NCI-H128 (cell line): ENCODE measurements around the gene MCAM.
A peak's percentile ranks its signal among the peaks of the same experiment; 100 is the strongest.

Experiments
- DNase-seq: peaks from one replicate; lab custom pipeline; 2025; ENCODE audit not compliant: unreplicated experiment; lab: John Stamatoyannopoulos, UW

The MCAM gene

GRCh38 chr11:119332111-119332765 is 15.3 kb upstream of the MCAM start:
- no peak for DNase-seq

- no peak for DNase-seq
Measured at GRCh38 chr11:119330237-119330636, 13.3 kb upstream of the MCAM start.

- DNase-seq = no peak
Measured at GRCh38 chr11:119329320-119329719, 12.4 kb upstream of the MCAM start.

GRCh38 chr11:119324189-119324588 is 7.3 kb upstream of the MCAM start:
- no peak for DNase-seq

GRCh38 chr11:119323532-119324033 is 6.7 kb upstream of the MCAM start:
- no peak for DNase-seq

GRCh38 chr11:119322921-119323531 is 6.1 kb upstream of the MCAM start:
- no peak for DNase-seq

DNA sequence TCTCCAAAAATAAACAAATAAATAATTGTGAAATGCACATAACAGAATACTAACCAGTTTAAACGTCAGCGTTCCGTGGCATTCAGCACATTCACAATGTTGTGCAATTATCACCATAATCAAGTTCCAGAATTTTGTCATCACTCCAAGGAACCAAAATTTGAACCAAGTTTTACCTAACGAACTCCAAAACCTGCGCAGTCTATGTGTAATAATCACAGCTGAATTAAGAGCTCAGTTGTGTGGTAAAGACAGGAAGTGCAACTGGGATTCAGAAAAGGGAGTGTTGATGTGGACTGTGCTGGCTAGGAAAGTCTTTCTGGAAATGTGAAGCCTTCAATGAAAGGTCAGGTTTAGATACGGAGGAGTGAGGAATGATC is 5.4 kb upstream of the MCAM start:
- no peak for DNase-seq

DNA sequence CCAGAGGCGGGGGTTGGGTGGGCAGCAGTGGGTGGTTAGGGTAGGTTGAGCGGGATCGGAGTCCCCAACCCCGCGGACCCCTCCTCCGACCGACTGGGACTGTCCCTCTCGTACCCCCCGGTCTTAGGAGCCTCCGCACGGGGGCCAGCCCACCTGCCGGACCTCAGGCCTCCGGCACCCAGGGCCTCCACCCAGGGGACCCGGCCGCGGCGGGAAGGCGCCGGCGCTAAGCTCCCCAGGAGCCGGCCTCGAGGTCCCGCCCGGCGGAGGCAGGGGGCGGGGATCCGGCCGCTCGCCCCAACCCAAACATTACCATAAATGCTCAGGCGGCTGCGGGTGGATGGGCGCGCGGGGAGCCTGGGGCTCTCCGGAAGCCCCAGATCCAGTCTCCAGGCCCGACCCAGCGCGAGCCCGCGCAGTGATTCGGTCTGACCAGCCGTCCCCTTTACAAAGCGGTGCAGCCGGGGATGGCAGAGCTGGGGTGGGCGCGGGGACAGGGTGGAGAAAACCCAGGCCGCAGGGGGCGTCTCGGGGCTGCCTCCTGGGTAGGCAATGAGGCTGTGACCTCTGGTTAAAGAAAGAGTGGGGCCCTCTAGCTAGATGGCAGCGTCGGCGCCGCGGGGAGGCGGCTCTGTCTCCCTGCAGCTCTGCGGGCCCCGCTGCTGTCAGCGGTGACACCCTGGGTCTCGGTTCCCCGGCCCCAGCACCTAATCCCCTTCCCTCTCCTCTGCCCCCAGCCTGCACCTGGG is 4.0 kb upstream of the MCAM start:
- DNase-seq = no peak

GRCh38 chr11:119320240-119320775 is 3.4 kb upstream of the MCAM start:
- DNase-seq = no peak

DNA sequence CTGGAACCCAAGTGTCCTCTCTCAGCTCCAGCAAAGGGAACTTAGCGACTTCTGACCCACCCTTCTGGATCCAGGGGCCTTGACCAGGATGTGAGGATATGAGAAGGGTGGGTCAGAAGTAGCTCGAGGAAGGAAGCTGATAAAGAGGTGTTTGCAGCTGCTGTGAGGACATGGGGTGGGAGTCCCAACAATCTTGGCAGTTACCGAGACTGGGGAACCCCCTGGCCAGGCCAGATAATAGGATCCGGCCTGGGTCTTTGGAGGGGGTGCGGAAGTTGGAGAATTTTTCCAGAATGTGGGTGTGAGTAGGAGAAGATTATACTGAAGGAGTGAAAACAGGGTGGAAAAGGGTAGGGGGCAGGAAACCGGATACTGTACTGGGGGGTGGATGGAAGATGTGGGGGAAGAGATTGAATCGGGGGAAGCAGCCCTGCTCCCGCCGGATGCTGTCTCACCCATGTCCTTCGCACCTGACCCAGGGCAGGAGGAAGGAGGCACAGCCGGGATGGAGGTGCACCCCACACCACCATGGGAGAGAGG is 2.8 kb upstream of the MCAM start:
- no peak for DNase-seq

- DNase-seq = no peak
Measured at GRCh38 chr11:119319136-119319699, 2.3 kb upstream of the MCAM start.

DNA sequence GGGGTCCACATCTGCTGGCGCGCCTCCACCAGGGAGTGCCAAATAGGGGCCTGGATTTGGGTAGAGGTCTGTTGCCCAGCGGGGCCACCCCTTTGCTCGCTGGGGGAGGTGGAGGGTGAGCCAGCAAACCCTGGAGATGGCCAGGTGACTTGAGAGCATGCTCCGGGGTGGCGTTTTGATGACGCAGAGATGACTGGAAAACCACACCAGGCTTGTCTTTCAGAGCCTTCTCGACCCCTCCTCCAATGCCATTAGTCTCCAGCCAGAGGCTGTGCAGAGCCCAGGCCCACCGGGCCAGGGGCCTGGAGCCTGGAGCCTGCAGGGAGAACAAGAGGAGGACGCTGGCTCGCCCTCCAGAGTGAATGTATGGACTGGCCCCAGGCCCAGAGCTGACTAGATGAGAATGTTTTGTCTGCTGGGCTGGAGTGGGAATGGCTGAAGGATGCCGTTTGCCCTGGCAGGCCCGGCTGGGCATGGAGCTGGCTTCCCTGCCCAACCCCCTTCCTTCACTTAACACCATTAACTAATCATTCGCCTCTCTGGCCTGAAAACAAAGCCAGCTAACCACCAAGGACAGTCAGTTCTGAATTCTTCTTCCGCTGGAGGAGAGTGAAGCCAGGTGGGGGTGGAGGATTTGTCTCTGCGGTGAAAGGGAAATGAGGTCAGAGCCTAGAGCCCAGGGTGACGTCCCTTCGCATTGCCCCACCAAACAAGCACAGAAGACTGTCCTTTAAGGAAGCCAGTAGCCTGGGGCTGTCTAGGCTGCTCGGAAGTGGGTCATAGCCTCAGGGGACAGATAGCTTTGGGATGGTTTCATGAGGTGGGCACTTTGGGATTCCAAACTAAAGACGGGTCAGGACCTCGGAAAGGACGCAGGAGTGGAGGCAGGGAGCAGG is 1.6 kb upstream of the MCAM start:
- DNase-seq = no peak

- DNase-seq = no peak
Measured at GRCh38 chr11:119317592-119318239, 786 bp upstream of the MCAM start.

DNA sequence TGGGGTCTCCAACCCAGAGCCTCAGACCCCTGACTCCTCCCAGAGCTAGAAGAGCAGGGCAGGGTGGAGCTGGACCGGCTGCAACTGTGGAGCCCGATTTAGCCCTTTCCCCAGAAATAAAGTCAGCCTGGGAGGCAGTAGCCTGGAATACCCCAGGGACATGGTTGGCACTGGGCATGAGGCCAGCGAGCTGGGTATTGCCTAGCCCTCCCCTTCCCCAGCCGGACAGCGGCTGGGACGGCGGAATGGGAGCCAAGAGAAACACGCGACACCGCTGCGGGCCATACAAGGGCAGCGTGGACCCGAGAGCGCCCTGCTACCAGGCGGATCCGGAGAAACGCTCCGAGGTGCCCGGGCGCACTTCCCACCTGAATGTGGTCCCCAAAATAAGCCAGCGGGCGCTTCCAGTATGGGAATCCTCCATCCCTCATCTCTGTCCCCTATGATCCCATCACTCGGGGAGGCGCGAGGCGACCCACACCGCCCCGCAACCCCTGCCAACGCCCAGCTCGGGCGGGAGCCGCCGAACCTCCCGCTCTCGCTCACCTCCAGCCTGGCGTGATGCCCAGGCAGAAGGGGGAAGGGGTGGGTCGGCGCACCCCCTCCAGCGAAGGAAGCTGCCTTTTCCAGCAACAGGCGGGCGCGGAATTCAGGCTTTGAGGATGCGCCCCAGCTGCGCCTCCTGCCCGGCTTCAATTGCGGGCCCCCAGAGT is 758 bp downstream of the MCAM start:
- peak; percentile 29 for DNase-seq

GRCh38 chr11:119315131-119316015 is 1.6 kb downstream of the MCAM start:
- no peak for DNase-seq

GRCh38 chr11:119314726-119315125 is 2.2 kb downstream of the MCAM start:
- DNase-seq = no peak

GRCh38 chr11:119310682-119311052 is 6.3 kb downstream of the MCAM start:
- DNase-seq = no peak

GRCh38 chr11:119309953-119310681 is 6.8 kb downstream of the MCAM start:
- DNase-seq = no peak
